Testis (tissue), 3 donors: ENCODE results near the gene SEMA3F. TPM values are rescaled to one million over a fixed set of nuclear protein-coding genes. Genes with fewer than 3 reads are reported as not detected.

Experiments used
- DNase-seq: peaks from one replicate; pipeline ENCODE4 v3.0.0-alpha.2; 2019
- H3K27ac ChIP-seq, 2 donors: fragments of 200-600 bp; sonication (generic); one replicate each; pipeline ENCODE4 v1.5.1; 2019
- H3K27me3 ChIP-seq: fragments of 200-600 bp; sonication (generic); one replicate; pipeline ENCODE4 v1.5.1; 2019
- H3K36me3 ChIP-seq: fragments of 200-600 bp; sonication (generic); one replicate; pipeline ENCODE4 v1.5.1; 2017; ENCODE audit warnings: low read depth; ENCODE audit errors: missing control alignments
- H3K4me1 ChIP-seq: fragments of 200-600 bp; sonication (generic); one replicate; pipeline ENCODE4 v1.5.1; 2019
- H3K4me3 ChIP-seq, 2 donors: fragments of 200-600 bp; sonication (generic); one replicate each; pipeline ENCODE4 v1.5.1; 2017 to 2019
- H3K9me3 ChIP-seq: fragments of 200-600 bp; sonication (generic); one replicate; pipeline ENCODE4 v1.5.1; 2017
- POLR2A ChIP-seq: fragments of 450-650 bp; IDR thresholded peaks from one replicate; pipeline ENCODE4 v1.6.1; 2017; ENCODE audit warnings: antibody characterized with exemption, mild to moderate bottlenecking, moderate library complexity
- WGBS, 2 donors: methylation state at CpG; one replicate each; pipeline ENCODE4 v1.1.5; 2018; 5-methylcytosine and 5-hydroxymethylcytosine counted together
- intact Hi-C: fragments of 100-400 bp; cut with DNase I; formaldehyde crosslinking; loops from one replicate; pipeline ENCODE4 v1.15.1; 2023; ENCODE audit warnings: low total_unique reads
- polyA plus RNA-seq: library from polyadenylated mRNA; stranded (reverse); fragments of 350-450 nt; fragmentation: Illumina TruSeq; extraction: RNeasy Lipid Tissue Mini Kit (QIAGEN cat#74804); gene quantifications from one replicate; pipeline ENCODE4 v1.2.3, GENCODE V29; 2014; ENCODE audit warnings: low read depth, low replicate concordance; ENCODE audit not compliant: insufficient read depth
- total RNA-seq, 2 donors: library from RNA; depleted of rRNA; stranded (reverse); fragments of >200 nt; gene quantifications; one replicate each; pipeline ENCODE4 v1.2.3, GENCODE V29; 2016
- TF ChIP-seq, protein P1 (sequence below), 3 experiments: fragments of 450-650 bp in 2 of 3; fragments of 200-600 bp in 1 of 3; sonication (generic) in 1 of 3; IDR thresholded peaks; one replicate each; pipeline ENCODE4 v1.5.1; 2016 to 2019; ENCODE audit warnings: antibody characterized with exemption in 3 of 3, mild to moderate bottlenecking in 2 of 3, moderate library complexity in 1 of 3

The SEMA3F gene
- total and polyA plus RNA-seq, 3 donors from 2014 or later: 6.9 to 8.3 (median 7.5) TPM

DNA sequence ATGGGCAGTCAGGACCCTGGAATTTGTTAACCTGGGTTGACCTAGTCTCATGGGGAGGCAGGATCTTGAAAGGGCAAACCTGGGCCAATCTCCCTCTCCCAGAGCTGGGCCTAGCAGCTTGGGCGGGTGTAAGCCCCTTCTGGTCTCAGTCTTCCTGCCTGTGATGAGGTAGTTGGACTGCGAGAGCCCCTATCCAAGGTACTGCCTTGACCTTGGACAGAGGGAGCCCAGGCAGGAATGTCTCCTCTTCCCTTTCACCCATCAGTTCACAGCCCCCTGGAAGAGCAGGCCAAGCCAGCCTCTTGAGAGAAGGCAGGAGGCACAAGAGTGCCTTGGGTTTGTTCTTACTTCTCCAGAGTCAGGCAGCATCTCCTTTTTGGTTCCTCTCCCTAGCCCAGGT lies 24.7 kb upstream of the SEMA3F start:
- no peak for DNase-seq
- Histone ChIP-seq H3K36me3 (no peaks in the 10 kb centered on the region), H3K27me3 (no peaks in the 10 kb centered on the region), H3K4me1 (peaks cover 17% of the 10 kb centered on the region), H3K27ac (no peak overlapping the region), H3K4me3 (no peak overlapping the region), H3K9me3 (no peaks in the 10 kb centered on the region)
- no peak for TF ChIP-seq POLR2A
- TF ChIP-seq, protein P1, sequence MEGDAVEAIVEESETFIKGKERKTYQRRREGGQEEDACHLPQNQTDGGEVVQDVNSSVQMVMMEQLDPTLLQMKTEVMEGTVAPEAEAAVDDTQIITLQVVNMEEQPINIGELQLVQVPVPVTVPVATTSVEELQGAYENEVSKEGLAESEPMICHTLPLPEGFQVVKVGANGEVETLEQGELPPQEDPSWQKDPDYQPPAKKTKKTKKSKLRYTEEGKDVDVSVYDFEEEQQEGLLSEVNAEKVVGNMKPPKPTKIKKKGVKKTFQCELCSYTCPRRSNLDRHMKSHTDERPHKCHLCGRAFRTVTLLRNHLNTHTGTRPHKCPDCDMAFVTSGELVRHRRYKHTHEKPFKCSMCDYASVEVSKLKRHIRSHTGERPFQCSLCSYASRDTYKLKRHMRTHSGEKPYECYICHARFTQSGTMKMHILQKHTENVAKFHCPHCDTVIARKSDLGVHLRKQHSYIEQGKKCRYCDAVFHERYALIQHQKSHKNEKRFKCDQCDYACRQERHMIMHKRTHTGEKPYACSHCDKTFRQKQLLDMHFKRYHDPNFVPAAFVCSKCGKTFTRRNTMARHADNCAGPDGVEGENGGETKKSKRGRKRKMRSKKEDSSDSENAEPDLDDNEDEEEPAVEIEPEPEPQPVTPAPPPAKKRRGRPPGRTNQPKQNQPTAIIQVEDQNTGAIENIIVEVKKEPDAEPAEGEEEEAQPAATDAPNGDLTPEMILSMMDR (IDR thresholded peaks at IDR 0.05): no peak
- intact Hi-C loops: no loop called here
- WGBS, 2 donors: 100% methylated on average over 1 to 2 of the region's 2 CpGs

DNA sequence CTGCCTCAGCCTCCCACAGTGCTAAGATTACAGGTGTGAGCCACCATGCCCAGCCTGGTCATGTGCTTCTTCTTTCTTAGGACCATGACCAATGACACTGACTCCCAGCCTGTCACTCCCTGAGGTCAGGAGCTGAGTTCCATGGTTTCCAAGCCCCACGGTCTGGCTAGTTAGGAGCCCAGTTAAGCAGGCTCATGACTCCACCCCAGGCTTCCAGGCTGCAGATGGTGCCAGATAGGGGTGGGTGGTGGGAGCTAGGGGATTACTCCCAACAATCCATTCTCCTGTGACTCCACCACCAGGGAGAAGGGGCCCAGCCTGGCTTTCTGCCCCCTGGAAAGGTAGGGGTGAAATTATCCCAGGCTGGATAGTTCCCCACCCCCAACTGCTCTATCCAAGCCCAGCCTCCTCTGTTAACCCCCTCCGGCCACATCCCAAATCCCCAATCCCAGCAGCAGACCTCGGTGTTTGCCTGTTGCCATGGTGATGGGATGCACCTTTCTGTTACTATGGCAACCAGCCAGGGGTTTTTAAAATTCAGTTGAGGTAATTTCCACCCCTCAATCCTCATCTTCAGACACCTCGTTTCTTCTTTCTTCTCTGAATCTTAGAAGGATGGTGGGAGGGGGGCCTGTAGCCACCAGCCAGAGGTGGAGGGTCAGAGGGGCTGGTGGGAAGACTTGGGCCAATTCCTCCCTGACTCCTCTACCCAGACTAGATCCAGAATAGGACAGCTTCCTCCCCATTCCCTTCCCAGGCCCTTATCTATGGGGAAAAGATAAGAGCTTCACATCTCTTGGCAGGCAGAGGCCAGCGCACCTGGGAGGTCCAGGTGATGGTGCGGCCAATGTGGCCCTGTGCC lies 22.5 kb upstream of the SEMA3F start:
- H3K36me3 ChIP-seq: no peaks in the 10 kb centered on the region
- WGBS, 2 donors: 75 to 79% methylated on average over 4 to 6 of the region's 6 CpGs
- H3K4me3 ChIP-seq: no peak overlapping the region
- H3K27ac ChIP-seq: no peak overlapping the region
- TF ChIP-seq POLR2A: no peak
- TF ChIP-seq, protein P1 (IDR thresholded peaks at IDR 0.05): no peak
- no peaks in the 10 kb centered on the region for H3K27me3 ChIP-seq
- H3K4me1 ChIP-seq: no peaks in the 10 kb centered on the region
- DNase-seq: no peak
- no peaks in the 10 kb centered on the region for H3K9me3 ChIP-seq
- intact Hi-C loops: no loop called here

DNA sequence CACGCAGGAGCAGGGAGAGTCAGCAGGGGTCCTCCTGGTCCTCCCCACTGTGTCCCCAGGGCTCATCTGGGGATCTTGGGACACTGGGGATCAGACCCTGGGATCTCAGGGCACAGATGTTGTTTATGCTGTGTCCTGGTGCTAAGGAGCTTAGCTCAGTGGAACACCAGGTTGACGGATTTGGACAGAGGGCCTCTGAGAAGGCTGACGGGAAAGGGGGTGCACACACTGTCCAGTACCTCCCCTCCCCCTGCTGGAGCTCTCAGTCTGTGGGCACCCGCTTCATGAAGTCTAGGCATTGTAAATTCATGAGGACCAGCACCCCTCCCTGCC lies 21.9 kb upstream of the SEMA3F start:
- intact Hi-C loops: no loop called here
- no peak overlapping the region for H3K27ac ChIP-seq
- H3K36me3 ChIP-seq: no peaks in the 10 kb centered on the region
- no peak for DNase-seq
- H3K4me1 ChIP-seq: no peaks in the 10 kb centered on the region
- WGBS, 2 donors: 83 to 92% methylated on average over 1 to 4 of the region's 4 CpGs
- TF ChIP-seq, protein P1 (IDR thresholded peaks at IDR 0.05): no peak
- TF ChIP-seq POLR2A: no peak
- H3K27me3 ChIP-seq: no peaks in the 10 kb centered on the region
- H3K9me3 ChIP-seq: no peaks in the 10 kb centered on the region
- H3K4me3 ChIP-seq: no peak overlapping the region

DNA sequence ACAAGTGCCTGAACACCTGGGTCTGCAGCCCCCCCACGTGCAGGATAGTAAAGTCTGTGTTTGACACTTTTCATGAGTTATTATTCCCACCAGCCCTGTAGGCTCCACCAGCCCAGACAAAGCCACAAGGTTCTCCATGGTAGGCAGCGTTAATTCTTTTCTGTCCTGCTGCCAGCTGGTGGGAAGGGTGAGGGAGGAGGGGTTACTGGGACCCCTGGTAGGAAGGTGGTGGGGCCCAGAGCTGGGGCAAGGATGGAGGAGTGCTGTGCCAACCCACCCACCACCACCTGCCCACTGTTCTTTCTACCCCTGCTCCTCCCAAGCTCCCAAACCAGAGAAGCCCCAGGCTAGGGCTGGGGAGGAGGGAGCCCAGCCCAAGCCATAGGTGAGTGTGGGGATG lies 20.8 kb upstream of the SEMA3F start:
- WGBS, 2 donors: 69 to 78% methylated on average over 1 to 2 of the region's 2 CpGs
- DNase-seq: no peak
- H3K27ac ChIP-seq: no peak overlapping the region
- TF ChIP-seq, protein P1 (IDR thresholded peaks at IDR 0.05): no peak
- no peak for TF ChIP-seq POLR2A
- intact Hi-C loops: no loop called here
- H3K9me3 ChIP-seq: no peaks in the 10 kb centered on the region
- H3K36me3 ChIP-seq: no peaks in the 10 kb centered on the region
- H3K4me3 ChIP-seq: no peak overlapping the region
- no peaks in the 10 kb centered on the region for H3K4me1 ChIP-seq
- no peaks in the 10 kb centered on the region for H3K27me3 ChIP-seq

DNA sequence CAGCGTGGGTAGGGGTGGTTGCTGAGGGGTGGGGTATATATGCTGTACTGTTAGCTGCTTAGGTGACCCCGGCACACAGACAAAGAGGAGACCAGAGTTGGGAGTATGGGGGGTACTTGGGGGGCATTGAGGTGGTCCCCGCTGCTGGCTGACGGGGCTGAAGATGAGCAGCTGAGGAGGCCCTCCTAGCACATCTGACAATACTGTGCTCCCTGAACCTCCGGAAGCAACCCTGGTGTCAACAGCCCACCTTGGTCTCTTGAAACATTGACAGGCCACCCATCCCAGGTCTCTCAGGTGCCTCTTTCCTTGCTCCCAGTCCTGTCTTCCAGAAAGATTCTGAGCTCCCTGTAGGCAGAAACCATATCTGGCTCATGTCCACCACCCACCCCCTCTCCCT lies 19.2 kb upstream of the SEMA3F start:
- TF ChIP-seq POLR2A: no peak
- TF ChIP-seq, protein P1 (IDR thresholded peaks at IDR 0.05): no peak
- Histone ChIP-seq H3K27me3 (no peaks in the 10 kb centered on the region), H3K9me3 (no peaks in the 10 kb centered on the region), H3K4me1 (no peaks in the 10 kb centered on the region), H3K4me3 (no peak overlapping the region), H3K27ac (no peak overlapping the region), H3K36me3 (no peaks in the 10 kb centered on the region)
- no peak for DNase-seq
- intact Hi-C loops: no loop called here
- 96 to 100% methylated on average over 5 of the region's 5 CpGs for WGBS, 2 donors
